Activated naive CD4-positive, alpha-beta T cell treated with anti-CD3 and anti-CD28 coated beads, Interleukin-2, amount 50 U/mL, for 24 hours (primary cell): Measurements from ENCODE around the gene RFNG.

ENCODE experiments used
- H3K27ac Mint-ChIP-seq: one replicate; pipeline ENCODE4 v1.8.0; 2021; ENCODE audit warnings: mild to moderate bottlenecking, mixed read lengths
- H3K27me3 Mint-ChIP-seq: one replicate; pipeline ENCODE4 v1.8.0; 2021; ENCODE audit warnings: mixed read lengths
- H3K36me3 Mint-ChIP-seq: one replicate; pipeline ENCODE4 v1.8.0; 2021; ENCODE audit warnings: mixed read lengths
- H3K4me1 Mint-ChIP-seq: one replicate; pipeline ENCODE4 v1.8.0; 2021; ENCODE audit warnings: mixed read lengths
- H3K4me3 Mint-ChIP-seq: one replicate; pipeline ENCODE4 v1.8.0; 2021; ENCODE audit warnings: mild to moderate bottlenecking, mixed read lengths
- H3K9me3 Mint-ChIP-seq: one replicate; pipeline ENCODE4 v1.8.0; 2021; ENCODE audit warnings: mixed read lengths

Gene RFNG

GRCh38 chr17:82033359-82034085 is 18.1 kb downstream of the RFNG start:
- H3K36me3 Mint-ChIP-seq, result no peaks in the 10 kb centered on the region
- H3K4me3 Mint-ChIP-seq, result no peak overlapping the region
- no peaks in the 10 kb centered on the region for H3K27me3 Mint-ChIP-seq
- peaks cover 24% of the 10 kb centered on the region for H3K4me1 Mint-ChIP-seq
- H3K27ac Mint-ChIP-seq, result no peak overlapping the region
- no peaks in the 10 kb centered on the region for H3K9me3 Mint-ChIP-seq

DNA sequence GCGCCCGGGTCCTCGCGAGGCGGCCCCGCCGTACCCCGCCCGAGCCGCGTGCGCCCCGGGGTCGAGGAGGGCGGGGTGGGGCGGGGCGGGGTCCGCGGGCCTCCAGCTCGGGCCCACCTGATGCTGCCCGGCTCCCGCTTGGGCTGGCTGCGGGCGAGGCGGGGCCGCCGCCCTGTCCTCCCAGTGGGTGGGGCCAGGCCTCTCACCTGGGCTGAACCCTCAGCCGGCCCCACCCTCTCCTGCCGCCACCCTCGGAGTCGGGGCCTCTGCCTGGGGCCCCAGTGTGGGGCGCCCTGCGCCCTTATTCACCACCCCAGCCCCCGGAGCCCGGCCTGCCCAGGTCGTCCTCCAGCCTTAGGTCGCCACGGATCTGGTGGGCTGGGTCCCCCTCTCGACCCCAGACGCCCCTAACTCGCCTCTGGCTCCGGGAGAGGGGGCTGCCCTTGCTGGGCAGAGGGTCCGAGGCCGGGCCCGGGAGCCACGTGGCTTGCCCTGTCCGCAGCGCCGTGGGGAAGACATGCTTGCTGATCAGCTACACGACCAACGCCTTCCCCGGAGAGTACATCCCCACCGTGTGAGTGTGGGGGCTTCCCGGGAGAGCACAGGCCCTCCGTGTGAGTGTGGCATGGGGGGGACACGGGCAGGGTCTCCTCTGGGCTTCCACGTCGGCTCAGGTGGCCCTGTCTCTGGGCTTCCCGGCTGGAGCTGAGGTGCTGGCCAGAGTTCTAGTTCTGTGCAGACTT is 19.6 kb downstream of the RFNG start:
- Mint-ChIP-seq H3K4me1 (peaks cover 18% of the 10 kb centered on the region), H3K36me3 (no peaks in the 10 kb centered on the region), H3K9me3 (no peaks in the 10 kb centered on the region), H3K27me3 (no peaks in the 10 kb centered on the region), H3K27ac (no peak overlapping the region), H3K4me3 (peak overlapping the region; percentile 60)

- H3K36me3 Mint-ChIP-seq, result no peaks in the 10 kb centered on the region
- H3K27me3 Mint-ChIP-seq, result no peaks in the 10 kb centered on the region
- peak within 1 kb of the TSS; percentile 59 for H3K27ac Mint-ChIP-seq
- no peaks in the 10 kb centered on the region for H3K9me3 Mint-ChIP-seq
- peak within 1 kb of the TSS; percentile 88 for H3K4me3 Mint-ChIP-seq
- peaks cover 18% of the 10 kb centered on the region for H3K4me1 Mint-ChIP-seq
These were observed 20.2 kb downstream of the RFNG start, which contains the start of gene RAC3 for GRCh38 chr17:82031303-82031884. Gene RAC3, plus strand, starts transcription at chr17:82031678. Its CDS starts 84 bp downstream, at chr17:82031762.

- Mint-ChIP-seq H3K4me1 (peaks cover 13% of the 10 kb centered on the region), H3K27me3 (no peaks in the 10 kb centered on the region), H3K4me3 (peak overlapping the region; percentile 88), H3K9me3 (no peaks in the 10 kb centered on the region), H3K36me3 (no peaks in the 10 kb centered on the region), H3K27ac (peak overlapping the region; percentile 59)
These were observed 20.9 kb downstream of the RFNG start for GRCh38 chr17:82030470-82031302.

DNA sequence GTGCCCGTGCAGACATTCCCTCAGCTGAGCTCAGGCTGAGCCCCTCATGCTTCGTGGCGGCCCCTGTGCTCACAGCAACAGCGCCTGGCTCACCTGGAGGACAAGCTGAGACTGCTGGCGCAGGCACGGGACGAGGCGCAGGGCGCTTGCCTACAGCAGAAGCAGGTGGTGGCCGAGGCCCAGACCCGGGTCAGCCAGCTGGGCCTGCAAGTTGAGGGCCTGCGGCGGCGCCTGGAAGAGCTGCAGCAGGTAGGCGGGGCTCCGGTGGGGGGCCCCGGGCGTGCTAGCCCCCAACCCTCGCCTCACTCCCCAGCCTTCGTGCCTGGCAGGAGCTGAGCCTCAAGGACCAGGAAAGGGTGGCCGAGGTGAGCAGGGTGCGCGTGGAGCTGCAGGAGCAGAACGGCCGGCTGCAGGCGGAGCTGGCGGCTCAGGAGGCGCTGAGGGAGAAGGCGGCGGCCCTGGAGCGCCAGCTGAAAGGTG is 21.6 kb downstream of the RFNG start:
- H3K27me3 Mint-ChIP-seq, result no peaks in the 10 kb centered on the region
- peak overlapping the region; percentile 88 for H3K4me3 Mint-ChIP-seq
- no peak overlapping the region for H3K27ac Mint-ChIP-seq
- H3K4me1 Mint-ChIP-seq, result peaks cover 7% of the 10 kb centered on the region
- no peaks in the 10 kb centered on the region for H3K9me3 Mint-ChIP-seq
- no peaks in the 10 kb centered on the region for H3K36me3 Mint-ChIP-seq

GRCh38 chr17:82029391-82029790 is 22.2 kb downstream of the RFNG start:
- H3K27ac Mint-ChIP-seq, result no peak overlapping the region
- H3K4me3 Mint-ChIP-seq, result no peak overlapping the region
- no peaks in the 10 kb centered on the region for H3K9me3 Mint-ChIP-seq
- H3K27me3 Mint-ChIP-seq, result no peaks in the 10 kb centered on the region
- no peaks in the 10 kb centered on the region for H3K36me3 Mint-ChIP-seq
- H3K4me1 Mint-ChIP-seq, result peaks cover 4% of the 10 kb centered on the region

DNA sequence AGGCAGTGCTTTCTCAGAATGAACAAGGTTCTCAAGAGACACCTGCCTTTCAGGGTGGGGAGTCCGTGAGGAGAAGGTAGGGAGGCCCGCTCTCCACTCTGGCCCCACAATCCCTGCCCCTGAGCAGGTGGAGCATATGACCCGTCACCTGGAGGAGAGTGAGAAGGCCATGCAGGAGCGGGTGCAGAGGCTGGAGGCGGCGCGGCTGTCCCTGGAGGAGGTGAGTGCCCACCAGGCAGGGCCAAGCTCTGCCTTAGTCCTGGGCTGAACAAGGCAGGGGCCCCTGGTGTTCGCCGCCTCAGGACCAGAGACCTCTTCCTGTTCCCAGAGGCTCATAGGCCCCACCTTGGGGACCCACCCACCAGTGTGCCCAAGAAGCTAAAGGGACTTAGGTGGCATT is 22.6 kb downstream of the RFNG start:
- H3K27ac Mint-ChIP-seq, result no peak overlapping the region
- H3K36me3 Mint-ChIP-seq, result no peaks in the 10 kb centered on the region
- no peaks in the 10 kb centered on the region for H3K9me3 Mint-ChIP-seq
- no peaks in the 10 kb centered on the region for H3K27me3 Mint-ChIP-seq
- peaks cover 4% of the 10 kb centered on the region for H3K4me1 Mint-ChIP-seq
- no peak overlapping the region for H3K4me3 Mint-ChIP-seq

- Mint-ChIP-seq H3K36me3 (no peaks in the 10 kb centered on the region), H3K4me3 (no peak overlapping the region), H3K4me1 (peaks cover 4% of the 10 kb centered on the region), H3K27me3 (no peaks in the 10 kb centered on the region), H3K9me3 (no peaks in the 10 kb centered on the region), H3K27ac (no peak overlapping the region)
These were observed 23.4 kb downstream of the RFNG start for GRCh38 chr17:82028246-82028645.

DNA sequence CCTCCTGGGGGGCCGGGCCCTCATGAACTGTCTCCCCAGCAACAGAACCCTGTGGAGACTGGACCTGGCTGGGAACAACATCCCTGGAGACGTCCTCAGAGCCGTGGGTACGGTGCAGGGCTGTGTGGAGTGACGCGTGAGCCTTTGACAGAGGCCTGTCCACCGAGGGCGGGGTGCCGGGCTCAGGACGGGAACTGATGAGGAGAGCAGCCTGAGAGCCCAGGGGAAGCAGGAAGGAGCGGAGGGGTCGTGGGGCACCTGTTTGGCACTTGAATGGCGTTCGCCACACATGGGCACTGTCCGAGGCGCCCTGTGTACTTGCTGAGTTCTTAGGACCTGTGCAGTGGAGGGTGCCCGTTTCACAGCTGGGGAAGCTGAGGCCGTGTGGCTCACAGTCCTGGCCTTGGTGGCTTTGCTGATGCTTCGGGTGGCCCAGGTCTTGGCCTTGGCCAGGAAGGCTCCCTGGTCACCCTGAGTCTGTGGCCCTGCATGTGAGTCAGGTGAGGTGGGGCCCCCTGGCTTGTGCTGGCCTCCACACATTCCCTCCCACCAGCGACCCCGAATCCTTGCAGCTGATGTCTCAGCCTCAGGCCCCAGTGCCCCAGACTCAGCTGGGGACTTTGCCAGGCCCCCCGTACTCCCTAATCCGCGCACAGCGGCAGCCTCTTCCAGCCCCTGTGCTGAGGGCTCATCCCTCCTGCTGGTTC is 26.1 kb downstream of the RFNG start:
- Mint-ChIP-seq H3K4me3 (no peak overlapping the region), H3K4me1 (peaks cover 13% of the 10 kb centered on the region), H3K36me3 (no peaks in the 10 kb centered on the region), H3K27ac (no peak overlapping the region), H3K9me3 (no peaks in the 10 kb centered on the region), H3K27me3 (no peaks in the 10 kb centered on the region)

- Mint-ChIP-seq H3K27ac (no peak overlapping the region), H3K36me3 (no peaks in the 10 kb centered on the region), H3K4me1 (peaks cover 17% of the 10 kb centered on the region)
These were observed 26.8 kb downstream of the RFNG start for GRCh38 chr17:82024859-82025258.

GRCh38 chr17:82023447-82024241 is 28.0 kb downstream of the RFNG start:
- Mint-ChIP-seq H3K36me3 (no peaks in the 10 kb centered on the region), H3K4me3 (peak overlapping the region; percentile 82), H3K27me3 (no peaks in the 10 kb centered on the region), H3K27ac (no peak overlapping the region), H3K9me3 (no peaks in the 10 kb centered on the region), H3K4me1 (peaks cover 13% of the 10 kb centered on the region)

More at GRCh38 chr17:82024859-82025258, 26.8 kb downstream of the RFNG start:
- no peak overlapping the region for H3K4me3 Mint-ChIP-seq
- H3K27me3 Mint-ChIP-seq, result no peaks in the 10 kb centered on the region
- no peaks in the 10 kb centered on the region for H3K9me3 Mint-ChIP-seq

DNA sequence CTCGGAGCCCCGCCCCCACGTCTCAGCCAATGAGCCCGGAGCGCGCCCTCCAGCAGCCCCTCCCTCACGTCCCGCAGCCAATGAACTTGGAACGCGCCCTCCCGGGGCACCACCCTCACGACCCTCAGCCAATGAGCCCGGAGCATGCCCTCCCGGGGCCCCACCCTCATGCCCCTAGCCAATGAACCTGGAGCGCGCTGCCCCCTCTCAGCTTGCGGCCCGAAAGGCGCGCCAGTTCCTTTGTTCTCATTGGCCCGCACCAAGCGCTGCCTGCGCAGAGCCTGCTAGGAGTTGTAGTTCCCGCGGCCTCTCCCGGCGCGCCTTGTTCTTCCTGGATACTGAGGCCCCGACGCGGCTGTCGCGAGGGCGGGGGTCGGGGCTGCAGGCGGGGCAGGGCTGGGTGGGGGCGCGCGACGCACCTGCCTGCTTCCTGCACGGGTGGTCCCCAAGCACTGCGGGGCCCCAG is 28.6 kb downstream of the RFNG start, which contains the start of gene LRRC45:
Gene LRRC45, plus strand, starts transcription at position 325 of the 466 bp plus-strand sequence. CDS start 339 bp downstream, outside the sequence.
- Mint-ChIP-seq H3K4me3 (peak within 1 kb of the TSS; percentile 88), H3K9me3 (no peaks in the 10 kb centered on the region), H3K36me3 (no peaks in the 10 kb centered on the region), H3K27me3 (no peaks in the 10 kb centered on the region), H3K4me1 (peaks cover 13% of the 10 kb centered on the region), H3K27ac (peak within 1 kb of the TSS; percentile 68)

DNA sequence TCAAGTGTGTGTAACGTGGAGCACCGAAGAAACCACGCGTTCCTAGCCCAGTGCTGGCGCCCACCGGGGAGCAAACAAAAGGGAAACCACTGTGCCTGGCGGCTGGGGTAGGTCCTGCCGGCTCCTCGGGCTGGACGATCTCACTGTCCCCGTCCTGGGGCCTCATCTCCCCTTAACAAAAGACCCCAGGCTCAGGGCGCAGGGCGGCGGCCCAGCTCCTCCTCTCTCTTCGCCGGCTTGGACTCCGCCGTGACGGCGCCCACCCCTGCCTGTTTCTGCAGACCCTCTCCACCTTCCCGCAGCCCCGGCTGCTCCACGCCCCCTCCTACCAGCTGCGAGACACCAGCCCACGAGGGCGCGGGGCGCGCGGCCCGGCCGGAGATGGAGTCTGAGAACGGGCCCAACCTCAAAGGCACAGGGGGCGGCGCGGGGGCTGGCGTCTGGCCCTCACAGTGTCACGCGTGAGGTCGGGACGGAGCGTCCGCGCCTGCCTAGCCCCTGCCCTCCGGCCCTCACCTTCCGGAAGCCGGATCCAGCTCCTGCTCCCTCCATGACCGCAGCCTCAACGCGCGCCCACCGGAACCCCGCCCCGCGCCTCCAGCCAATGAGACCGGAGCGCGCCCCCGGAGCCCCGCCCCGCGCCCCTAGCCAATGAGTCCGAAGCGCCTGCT is 29.2 kb downstream of the RFNG start, which contains the start of gene CENPX:
Gene CENPX, minus strand, starts transcription at position 569 of the 671 bp plus-strand sequence. Its CDS starts 17 bp downstream, at position 552.
- H3K4me1 Mint-ChIP-seq, result peaks cover 13% of the 10 kb centered on the region
- peak within 1 kb of the TSS; percentile 88 for H3K4me3 Mint-ChIP-seq
- no peaks in the 10 kb centered on the region for H3K36me3 Mint-ChIP-seq
- no peaks in the 10 kb centered on the region for H3K9me3 Mint-ChIP-seq
- peak within 1 kb of the TSS; percentile 68 for H3K27ac Mint-ChIP-seq
- H3K27me3 Mint-ChIP-seq, result no peaks in the 10 kb centered on the region
